H1 (cell line): ENCODE results near the gene CTDP1. TPM values are rescaled to one million over a fixed set of nuclear protein-coding genes. Genes with fewer than 3 reads are reported as not detected.

ENCODE experiments used
- EGR1 ChIP-seq: IDR thresholded peaks from 2 replicates; pipeline ENCODE4 v1.6.1; 2011; ENCODE audit warnings: low read depth, low read length, borderline replicate concordance
- polyA plus RNA-seq, 7 experiments: library from polyadenylated mRNA; depleted of rRNA in 3 of 7; stranded (reverse) in 5 of 7; unstranded in 2 of 7; fragments of >200 nt in 5 of 7; fragments of 200-250 nt in 2 of 7; gene quantifications; 1 replicate in 5 of 7; 2 replicates in 1 of 7; 4 replicates in 1 of 7; pipeline versions ENCODE4 v1.2.1 to v1.2.3, GENCODE V29; 2011 to 2013; ENCODE audit warnings: missing spikeins in 2 of 7, mixed read lengths in 2 of 7
- total RNA-seq: library from RNA; stranded (reverse); fragmentation: NEBNext Ultra II Directional; extraction: Animal tissue kit (Norgen Biotek cat#: 25700); gene quantifications from 2 replicates; pipeline ENCODE4 v1.2.1, GENCODE V29; 2021
- TF ChIP-seq, protein P1 (sequence below): IDR thresholded peaks from 2 replicates; pipeline ENCODE4 v1.6.1; 2011; ENCODE audit warnings: low read depth, mild to moderate bottlenecking, low read length; ENCODE audit not compliant: insufficient read depth

The CTDP1 gene
- total and polyA plus RNA-seq, 2 of the 8 experiments (the other 6 are each of a cell fraction or from before 2014, with no cell fraction given): 16.6 to 37.0 TPM

DNA sequence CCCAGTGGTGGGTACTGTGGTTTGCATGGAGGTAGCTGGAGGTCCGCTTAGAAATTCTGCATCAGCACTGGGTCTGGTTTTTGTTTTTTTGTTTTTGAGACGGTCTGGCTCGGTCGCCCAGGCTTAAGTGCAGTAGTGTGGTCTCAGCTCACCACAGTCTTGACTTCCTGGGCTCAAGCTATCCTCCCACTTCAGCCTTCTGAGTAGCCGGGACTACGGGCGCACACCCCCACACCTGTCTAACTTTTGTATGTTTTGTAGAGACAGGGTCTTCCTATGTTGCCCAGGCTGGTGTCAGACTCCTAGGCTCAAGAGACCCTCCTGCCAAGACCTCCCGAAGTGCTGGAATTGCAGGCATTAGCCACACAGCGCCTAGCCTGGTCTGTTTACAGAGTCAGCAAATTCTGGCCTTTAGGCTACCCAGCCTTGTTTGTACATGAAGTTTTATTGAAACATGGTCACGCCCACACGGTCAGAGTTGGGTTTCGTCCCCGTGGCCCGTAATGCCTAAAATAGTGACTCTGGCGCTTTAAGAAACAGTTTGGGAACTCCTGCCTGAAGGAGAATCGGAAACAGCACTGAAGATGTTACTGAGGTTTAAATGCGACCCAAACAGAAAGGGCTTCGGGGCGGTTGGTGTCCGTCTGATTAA lies 32.7 kb downstream of the CTDP1 start (continued):
- TF ChIP-seq EGR1: no peak
- TF ChIP-seq, protein P1, sequence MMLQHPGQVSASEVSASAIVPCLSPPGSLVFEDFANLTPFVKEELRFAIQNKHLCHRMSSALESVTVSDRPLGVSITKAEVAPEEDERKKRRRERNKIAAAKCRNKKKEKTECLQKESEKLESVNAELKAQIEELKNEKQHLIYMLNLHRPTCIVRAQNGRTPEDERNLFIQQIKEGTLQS: no peak
